ENCODE data around the gene ZNF837.

- no peak for TF ChIP-seq ZNF30 (CRISPR knock-in tag; IDR thresholded peaks at IDR 0.05)
- no peak for TF ChIP-seq NFRKB (IDR thresholded peaks at IDR 0.05)
- TF ChIP-seq RFX5 (IDR thresholded peaks at IDR 0.05; ENCODE audit: low read depth, low read length), result no peak
- no peak for TF ChIP-seq ZSCAN20 (CRISPR knock-in tag; IDR thresholded peaks at IDR 0.05; ENCODE audit: borderline replicate concordance)
- TF ChIP-seq CTCF (CRISPR knock-in tag; IDR thresholded peaks at IDR 0.05), result no peak
Measured at GRCh38 chr19:58356766-58357480, 23.9 kb downstream of the ZNF837 start.
